SK-N-SH (cell line): Measurements from ENCODE around the gene RCSD1. TPM values are rescaled to one million over a fixed set of nuclear protein-coding genes. Genes with fewer than 3 reads are reported as not detected.

Experiments used
- CTCF ChIA-PET: fragments of 300-600, 350-600 bp; formaldehyde crosslinking; extraction: SDS; loops from one replicate; lab custom pipeline; 2021; lab: Yijun Ruan, JAX
- POLR2A ChIA-PET: fragments of 350-600 bp; sonication (Branson Sonifier 250); formaldehyde crosslinking; extraction: SDS; loops from one replicate; lab custom pipeline; 2020; ENCODE audit warnings: antibody characterized with exemption, inconsistent platforms; lab: Yijun Ruan, JAX
- DNase-seq: peaks from one replicate; pipeline ENCODE4 v3.0.0; 2012
- H2AFZ ChIP-seq: fragments of 200-600 bp; sonication (generic); 2 replicates; pipeline ENCODE4 v1.8.1; 2016; ENCODE audit warnings: antibody characterized with exemption, mild to moderate bottlenecking, low read depth
- H3F3A ChIP-seq: fragments of 200-600 bp; sonication (generic); replicated peaks from 2 replicates; pipeline ENCODE3; 2016; ENCODE audit warnings: antibody characterized with exemption, mild to moderate bottlenecking; ENCODE audit not compliant: insufficient read depth
- H3K27ac ChIP-seq, 2 experiments: fragments of 200-500 bp in 1 of 2; fragments of 200-600 bp in 1 of 2; sonication (Bioruptor generic) in 1 of 2; sonication (generic), shearing (Covaris generic) in 1 of 2; 2 replicates each; pipeline versions ENCODE4 v1.5.1 to v1.6.1; 2014 to 2016; ENCODE audit warnings: low read depth in 2 of 2, inconsistent platforms in 1 of 2, low read length in 1 of 2, mild to moderate bottlenecking in 1 of 2, mixed read lengths in 1 of 2
- H3K27me3 ChIP-seq: fragments of 200-600 bp; sonication (generic), shearing (Covaris generic); 2 replicates; pipeline ENCODE4 v1.6.1; 2016; ENCODE audit warnings: mixed run types; ENCODE audit not compliant: insufficient read depth
- H3K36me3 ChIP-seq, 2 experiments: fragments of 200-500 bp in 1 of 2; fragments of 200-600 bp in 1 of 2; sonication (Bioruptor generic) in 1 of 2; sonication (generic) in 1 of 2; replicated peaks in 1 of 2; 2 replicates each; pipeline versions ENCODE3 to v1.5.1; 2014 to 2016; ENCODE audit warnings: low read length in 1 of 2, mild to moderate bottlenecking in 1 of 2; ENCODE audit not compliant: insufficient read depth in 2 of 2, control insufficient read depth in 1 of 2
- H3K4me1 ChIP-seq, 2 experiments: fragments of 200-500 bp in 1 of 2; fragments of 200-600 bp in 1 of 2; sonication (Bioruptor generic) in 1 of 2; sonication (generic), shearing (Covaris generic) in 1 of 2; 2 replicates each; pipeline versions ENCODE4 v1.5.1 to v1.6.1; 2014 to 2016; ENCODE audit warnings: low read depth in 1 of 2, low read length in 1 of 2, mixed run types in 1 of 2; ENCODE audit not compliant: insufficient read depth in 2 of 2, control insufficient read depth in 1 of 2
- H3K4me2 ChIP-seq: fragments of 200-600 bp; sonication (generic), shearing (Covaris generic); 2 replicates; pipeline ENCODE4 v1.6.1; 2017; ENCODE audit warnings: mixed run types
- H3K4me3 ChIP-seq, 2 experiments: fragments of 200-500 bp in 1 of 2; fragments of 200-600 bp in 1 of 2; sonication (Bioruptor generic) in 1 of 2; sonication (generic), shearing (Covaris generic) in 1 of 2; 2 replicates each; pipeline versions ENCODE4 v1.5.1 to v1.8.1; 2014 to 2016; ENCODE audit warnings: low read depth in 2 of 2, inconsistent platforms in 1 of 2, low read length in 1 of 2, mild to moderate bottlenecking in 1 of 2, mixed read lengths in 1 of 2, moderate library complexity in 1 of 2
- H3K79me2 ChIP-seq: fragments of 200-600 bp; sonication (generic); 2 replicates; pipeline ENCODE4 v1.8.1; 2017; ENCODE audit warnings: mild to moderate bottlenecking; ENCODE audit not compliant: insufficient read depth
- H3K9ac ChIP-seq: fragments of 200-600 bp; sonication (generic); 2 replicates; pipeline ENCODE4 v1.6.1; 2017; ENCODE audit warnings: mixed run types
- H3K9me2 ChIP-seq: fragments of 200-600 bp; sonication (generic); 2 replicates; pipeline ENCODE4 v1.6.1; 2017; ENCODE audit warnings: mixed run types
- H3K9me3 ChIP-seq: fragments of 200-600 bp; sonication (generic); 2 replicates; pipeline ENCODE4 v1.6.1; 2017; ENCODE audit warnings: mixed run types, mild to moderate bottlenecking, moderate library complexity
- H4K20me1 ChIP-seq: fragments of 200-600 bp; sonication (generic); 2 replicates; pipeline ENCODE4 v1.6.1; 2017; ENCODE audit warnings: mild to moderate bottlenecking, mixed run types; ENCODE audit not compliant: insufficient read depth
- CHD2 ChIP-seq: fragments of 150-350 bp; IDR thresholded peaks from 2 replicates; pipeline ENCODE4 v1.6.1; 2018; ENCODE audit warnings: low read length; ENCODE audit not compliant: partially characterized antibody
- ELF1 ChIP-seq: IDR thresholded peaks from 2 replicates; pipeline ENCODE4 v1.4.0; 2012
- EP300 ChIP-seq, 2 experiments: IDR thresholded peaks; 2 replicates each; pipeline versions ENCODE4 v1.4.0 to v1.6.1; 2012; ENCODE audit warnings: borderline replicate concordance in 1 of 2, low read depth in 1 of 2, low read length in 1 of 2
- EZH2phosphoT487 ChIP-seq: fragments of 200-600 bp; sonication (generic); IDR thresholded peaks from 2 replicates; pipeline ENCODE4 v1.6.1; 2017; ENCODE audit warnings: low read depth, mixed run types, mild to moderate bottlenecking, antibody characterized with exemption, moderate library complexity, borderline replicate concordance
- FOXJ3 ChIP-seq: sonication (generic); formaldehyde crosslinking; IDR thresholded peaks from 2 replicates; pipeline ENCODE4 v1.5.1; 2020; ENCODE audit warnings: mild to moderate bottlenecking, missing genetic modification reagents
- FOXM1 ChIP-seq: IDR thresholded peaks from 2 replicates; pipeline ENCODE4 v1.4.0; 2012; ENCODE audit warnings: low read depth, mild to moderate bottlenecking
- GATA2 ChIP-seq: sonication (generic); formaldehyde crosslinking; IDR thresholded peaks from 2 replicates; pipeline ENCODE4 v1.5.0; 2020; ENCODE audit warnings: mild to moderate bottlenecking, missing genetic modification reagents
- JUND ChIP-seq: IDR thresholded peaks from 2 replicates; pipeline ENCODE4 v1.4.0; 2012
- MEF2A ChIP-seq: IDR thresholded peaks from 2 replicates; pipeline ENCODE4 v1.4.0; 2012; ENCODE audit warnings: low read depth, borderline replicate concordance
- NFIC ChIP-seq: IDR thresholded peaks from 2 replicates; pipeline ENCODE4 v1.4.0; 2012; ENCODE audit warnings: borderline replicate concordance
- POLR2AphosphoS5 ChIP-seq: IDR thresholded peaks from 2 replicates; pipeline ENCODE4 v1.6.1; 2012; ENCODE audit warnings: low read depth, low read length
- RAD21 ChIP-seq: IDR thresholded peaks from 2 replicates; pipeline ENCODE4 v1.6.1; 2012; ENCODE audit warnings: mild to moderate bottlenecking, low read length
- SMC3 ChIP-seq: IDR thresholded peaks from 2 replicates; pipeline ENCODE4 v1.6.1; 2012; ENCODE audit warnings: low read depth, low read length, improper control_type of control experiment
- TCF12 ChIP-seq: IDR thresholded peaks from 2 replicates; pipeline ENCODE4 v1.4.0; 2012
- YY1 ChIP-seq: IDR thresholded peaks from 2 replicates; pipeline ENCODE4 v1.4.0; 2012; ENCODE audit warnings: low read depth, mild to moderate bottlenecking
- WGBS: methylation state at CpG from one replicate; pipeline ENCODE4 v1.1.6; 2017; ENCODE audit warnings: low lambda C conversion rate; 5-methylcytosine and 5-hydroxymethylcytosine counted together
- polyA plus RNA-seq, 3 experiments: library from polyadenylated mRNA; depleted of rRNA; stranded (reverse); fragments of >200 nt; gene quantifications; 2 replicates each; pipeline ENCODE4 v1.2.3, GENCODE V29; 2012
- TF ChIP-seq, protein P1 (sequence below): IDR thresholded peaks from 2 replicates; pipeline ENCODE4 v1.6.1; 2012; ENCODE audit warnings: mild to moderate bottlenecking, low read depth, low read length, moderate library complexity
- TF ChIP-seq, protein P2 (sequence below): fragments of 200-600 bp; sonication (generic); IDR thresholded peaks from 2 replicates; pipeline ENCODE4 v1.6.1; 2017; ENCODE audit warnings: antibody characterized with exemption, mild to moderate bottlenecking, moderate library complexity
- TF ChIP-seq, protein P3 (sequence below): IDR thresholded peaks from 2 replicates; pipeline ENCODE4 v1.4.0; 2012; ENCODE audit warnings: low read depth, borderline replicate concordance
- TF ChIP-seq, protein P4 (sequence below): fragments of 150-350 bp; IDR thresholded peaks from 2 replicates; pipeline ENCODE4 v1.6.1; 2017; ENCODE audit warnings: antibody characterized with exemption, low read length, low read depth, borderline replicate concordance
- TF ChIP-seq, protein P5 (sequence below): IDR thresholded peaks from 2 replicates; pipeline ENCODE4 v1.4.0; 2012; ENCODE audit warnings: low read depth

Gene RCSD1
- polyA plus RNA-seq, 1 of the 3 experiments (the other 2 are of a cell fraction): 0.02 TPM

DNA sequence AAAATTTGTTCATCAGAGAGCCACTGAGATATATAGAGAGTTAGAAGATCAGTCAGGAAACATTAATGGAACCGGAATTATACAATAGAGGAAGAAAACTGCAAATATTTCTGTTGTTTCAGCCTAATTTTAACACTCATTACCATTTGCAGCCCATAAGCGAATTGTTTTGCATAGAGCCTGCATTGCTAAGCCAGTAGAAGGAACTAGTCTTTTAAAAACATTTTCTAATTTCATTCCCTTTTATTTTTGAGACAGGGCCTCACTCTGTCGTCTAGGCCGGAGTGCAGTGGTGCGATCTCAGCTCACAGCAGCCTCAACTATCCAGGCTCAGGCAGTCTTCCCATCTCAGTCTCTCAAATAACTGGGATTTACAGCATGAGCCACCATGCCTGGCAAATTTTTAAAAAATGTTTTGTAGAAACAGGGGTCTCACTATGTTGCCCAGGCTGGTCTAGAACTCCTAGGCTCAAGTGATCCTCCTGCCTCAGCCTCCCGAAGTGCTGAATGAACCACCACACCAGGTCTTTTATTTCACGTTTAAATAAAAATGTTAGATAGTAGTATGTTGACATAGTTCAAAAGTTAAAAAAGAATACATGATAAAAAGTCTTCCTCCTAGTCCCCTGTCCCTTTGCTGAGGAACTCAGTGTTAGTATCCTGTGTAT, 117.1 kb downstream of the RCSD1 start:
- H3K4me3 ChIP-seq: no peak overlapping the region
- H2AFZ ChIP-seq: no peak overlapping the region
- H3K27me3 ChIP-seq: no peaks in the 10 kb centered on the region
- WGBS: 96% methylated on average over 7 of the region's 7 CpGs
- peaks cover 36% of the 10 kb centered on the region for H4K20me1 ChIP-seq
- H3K4me2 ChIP-seq: no peak overlapping the region
- no peaks in the 10 kb centered on the region for H3K36me3 ChIP-seq
- CTCF ChIA-PET: no interaction called here
- H3K9me2 ChIP-seq: no peaks in the 10 kb centered on the region
- TF ChIP-seq YY1: no peak
- TF ChIP-seq, protein P1, sequence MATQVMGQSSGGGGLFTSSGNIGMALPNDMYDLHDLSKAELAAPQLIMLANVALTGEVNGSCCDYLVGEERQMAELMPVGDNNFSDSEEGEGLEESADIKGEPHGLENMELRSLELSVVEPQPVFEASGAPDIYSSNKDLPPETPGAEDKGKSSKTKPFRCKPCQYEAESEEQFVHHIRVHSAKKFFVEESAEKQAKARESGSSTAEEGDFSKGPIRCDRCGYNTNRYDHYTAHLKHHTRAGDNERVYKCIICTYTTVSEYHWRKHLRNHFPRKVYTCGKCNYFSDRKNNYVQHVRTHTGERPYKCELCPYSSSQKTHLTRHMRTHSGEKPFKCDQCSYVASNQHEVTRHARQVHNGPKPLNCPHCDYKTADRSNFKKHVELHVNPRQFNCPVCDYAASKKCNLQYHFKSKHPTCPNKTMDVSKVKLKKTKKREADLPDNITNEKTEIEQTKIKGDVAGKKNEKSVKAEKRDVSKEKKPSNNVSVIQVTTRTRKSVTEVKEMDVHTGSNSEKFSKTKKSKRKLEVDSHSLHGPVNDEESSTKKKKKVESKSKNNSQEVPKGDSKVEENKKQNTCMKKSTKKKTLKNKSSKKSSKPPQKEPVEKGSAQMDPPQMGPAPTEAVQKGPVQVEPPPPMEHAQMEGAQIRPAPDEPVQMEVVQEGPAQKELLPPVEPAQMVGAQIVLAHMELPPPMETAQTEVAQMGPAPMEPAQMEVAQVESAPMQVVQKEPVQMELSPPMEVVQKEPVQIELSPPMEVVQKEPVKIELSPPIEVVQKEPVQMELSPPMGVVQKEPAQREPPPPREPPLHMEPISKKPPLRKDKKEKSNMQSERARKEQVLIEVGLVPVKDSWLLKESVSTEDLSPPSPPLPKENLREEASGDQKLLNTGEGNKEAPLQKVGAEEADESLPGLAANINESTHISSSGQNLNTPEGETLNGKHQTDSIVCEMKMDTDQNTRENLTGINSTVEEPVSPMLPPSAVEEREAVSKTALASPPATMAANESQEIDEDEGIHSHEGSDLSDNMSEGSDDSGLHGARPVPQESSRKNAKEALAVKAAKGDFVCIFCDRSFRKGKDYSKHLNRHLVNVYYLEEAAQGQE: no peak
- TF ChIP-seq JUND: no peak
- no peak for TF ChIP-seq EP300 (IDR thresholded peaks at IDR 0.05; ENCODE audit: borderline replicate concordance in 1 of 2, low read depth in 1 of 2, low read length in 1 of 2)
- no peak for TF ChIP-seq GATA2 (CRISPR knock-in tag)
- TF ChIP-seq, protein P2, sequence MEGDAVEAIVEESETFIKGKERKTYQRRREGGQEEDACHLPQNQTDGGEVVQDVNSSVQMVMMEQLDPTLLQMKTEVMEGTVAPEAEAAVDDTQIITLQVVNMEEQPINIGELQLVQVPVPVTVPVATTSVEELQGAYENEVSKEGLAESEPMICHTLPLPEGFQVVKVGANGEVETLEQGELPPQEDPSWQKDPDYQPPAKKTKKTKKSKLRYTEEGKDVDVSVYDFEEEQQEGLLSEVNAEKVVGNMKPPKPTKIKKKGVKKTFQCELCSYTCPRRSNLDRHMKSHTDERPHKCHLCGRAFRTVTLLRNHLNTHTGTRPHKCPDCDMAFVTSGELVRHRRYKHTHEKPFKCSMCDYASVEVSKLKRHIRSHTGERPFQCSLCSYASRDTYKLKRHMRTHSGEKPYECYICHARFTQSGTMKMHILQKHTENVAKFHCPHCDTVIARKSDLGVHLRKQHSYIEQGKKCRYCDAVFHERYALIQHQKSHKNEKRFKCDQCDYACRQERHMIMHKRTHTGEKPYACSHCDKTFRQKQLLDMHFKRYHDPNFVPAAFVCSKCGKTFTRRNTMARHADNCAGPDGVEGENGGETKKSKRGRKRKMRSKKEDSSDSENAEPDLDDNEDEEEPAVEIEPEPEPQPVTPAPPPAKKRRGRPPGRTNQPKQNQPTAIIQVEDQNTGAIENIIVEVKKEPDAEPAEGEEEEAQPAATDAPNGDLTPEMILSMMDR: no peak
- TF ChIP-seq, protein P3, sequence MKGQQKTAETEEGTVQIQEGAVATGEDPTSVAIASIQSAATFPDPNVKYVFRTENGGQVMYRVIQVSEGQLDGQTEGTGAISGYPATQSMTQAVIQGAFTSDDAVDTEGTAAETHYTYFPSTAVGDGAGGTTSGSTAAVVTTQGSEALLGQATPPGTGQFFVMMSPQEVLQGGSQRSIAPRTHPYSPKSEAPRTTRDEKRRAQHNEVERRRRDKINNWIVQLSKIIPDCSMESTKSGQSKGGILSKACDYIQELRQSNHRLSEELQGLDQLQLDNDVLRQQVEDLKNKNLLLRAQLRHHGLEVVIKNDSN: no peak
- TF ChIP-seq, protein P4, sequence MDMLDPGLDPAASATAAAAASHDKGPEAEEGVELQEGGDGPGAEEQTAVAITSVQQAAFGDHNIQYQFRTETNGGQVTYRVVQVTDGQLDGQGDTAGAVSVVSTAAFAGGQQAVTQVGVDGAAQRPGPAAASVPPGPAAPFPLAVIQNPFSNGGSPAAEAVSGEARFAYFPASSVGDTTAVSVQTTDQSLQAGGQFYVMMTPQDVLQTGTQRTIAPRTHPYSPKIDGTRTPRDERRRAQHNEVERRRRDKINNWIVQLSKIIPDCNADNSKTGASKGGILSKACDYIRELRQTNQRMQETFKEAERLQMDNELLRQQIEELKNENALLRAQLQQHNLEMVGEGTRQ: no peak
- TF ChIP-seq TCF12: no peak
- no peak for TF ChIP-seq FOXM1
- TF ChIP-seq EZH2phosphoT487: no peak
- no peak for TF ChIP-seq FOXJ3 (CRISPR knock-in tag)
- TF ChIP-seq SMC3: no peak
- TF ChIP-seq CHD2: no peak
- no peak for TF ChIP-seq MEF2A
- no peak for TF ChIP-seq ELF1
- no peak for TF ChIP-seq RAD21
- TF ChIP-seq NFIC: no peak
- TF ChIP-seq POLR2AphosphoS5: no peak
- TF ChIP-seq, protein P5, sequence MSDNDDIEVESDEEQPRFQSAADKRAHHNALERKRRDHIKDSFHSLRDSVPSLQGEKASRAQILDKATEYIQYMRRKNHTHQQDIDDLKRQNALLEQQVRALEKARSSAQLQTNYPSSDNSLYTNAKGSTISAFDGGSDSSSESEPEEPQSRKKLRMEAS: no peak
- TF ChIP-seq, all 33 proteins: peak for 0
- Histone ChIP-seq H3K9ac (no peak overlapping the region), H3K9me3 (no peaks in the 10 kb centered on the region), H3K4me1 (peaks cover 15 to 19% of the 10 kb centered on the region in 2 experiments; a peak in 3 of 4 replicates), H3K79me2 (peaks cover 100% of the 10 kb centered on the region), H3F3A (peaks cover 6% of the 10 kb centered on the region), H3K27ac (no peak overlapping the region)
- DNase-seq: no peak
- POLR2A ChIA-PET: no interaction called here
